Urinary bladder (tissue), 4 donors: Measurements from ENCODE around the gene GFPT2. TPM values are rescaled to one million over a fixed set of nuclear protein-coding genes. Genes with fewer than 3 reads are reported as not detected.

ENCODE experiments used
- DNase-seq: peaks from one replicate; pipeline ENCODE4 v3.0.0-alpha.2; 2015; ENCODE audit errors: extremely low spot score
- H3K27ac ChIP-seq: one replicate; pipeline ENCODE4 v1.5.1; 2013; ENCODE audit warnings: low read depth, mild to moderate bottlenecking, moderate library complexity
- H3K36me3 ChIP-seq: one replicate; pipeline ENCODE4 v1.6.1; 2013; ENCODE audit warnings: mild to moderate bottlenecking, moderate library complexity; ENCODE audit not compliant: insufficient read depth
- H3K4me1 ChIP-seq: one replicate; pipeline ENCODE4 v1.6.1; 2013; ENCODE audit warnings: mild to moderate bottlenecking, moderate library complexity; ENCODE audit not compliant: insufficient read depth
- H3K4me3 ChIP-seq: one replicate; pipeline ENCODE4 v1.5.1; 2013; ENCODE audit warnings: low read depth, low read length
- WGBS: extraction: QIAGEN DNeasy Blood & Tissue Kit; methylation state at CpG from one replicate; pipeline ENCODE4 v1.1.7; 2013; 5-methylcytosine and 5-hydroxymethylcytosine counted together
- polyA plus RNA-seq: library from polyadenylated mRNA; stranded (reverse); fragments of 200-250 nt; gene quantifications from one replicate; pipeline ENCODE4 v1.2.3, GENCODE V29; 2013
- total RNA-seq: library from RNA; depleted of rRNA; stranded (reverse); fragments of >200 nt; gene quantifications from one replicate; pipeline ENCODE4 v1.2.3, GENCODE V29; 2014
- donor health status: healthy with polysubstance abuse.
- donor health status: healthy.

The GFPT2 gene
- total and polyA plus RNA-seq, 2 donors, result 14.9 to 28.0 TPM

DNA sequence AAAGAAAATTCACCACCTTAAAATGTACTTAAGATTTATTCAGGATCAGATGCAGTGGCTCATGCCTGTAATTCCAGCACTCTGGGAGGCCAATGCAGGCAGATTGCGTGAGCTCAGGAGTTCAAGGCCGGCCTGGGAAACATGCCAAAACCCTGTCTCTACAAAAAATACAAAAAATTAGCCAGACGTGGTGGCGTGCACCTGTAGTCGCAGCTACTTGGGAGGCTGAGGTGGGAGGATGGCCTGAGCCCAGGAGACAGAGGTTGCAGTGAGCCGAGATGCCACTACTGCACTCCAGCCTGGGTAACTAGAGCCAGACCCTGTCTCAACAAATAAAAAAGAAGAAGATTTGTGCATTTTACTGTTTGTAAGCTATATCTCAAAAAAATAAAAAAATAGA is 34.7 kb upstream of the GFPT2 start:
- Histone ChIP-seq H3K27ac (no peak overlapping the region), H3K4me3 (no peak overlapping the region), H3K36me3 (no peaks in the 10 kb centered on the region), H3K4me1 (no peaks in the 10 kb centered on the region)
- WGBS, result 97% methylated on average over 6 of the region's 6 CpGs
- DNase-seq, result no peak

DNA sequence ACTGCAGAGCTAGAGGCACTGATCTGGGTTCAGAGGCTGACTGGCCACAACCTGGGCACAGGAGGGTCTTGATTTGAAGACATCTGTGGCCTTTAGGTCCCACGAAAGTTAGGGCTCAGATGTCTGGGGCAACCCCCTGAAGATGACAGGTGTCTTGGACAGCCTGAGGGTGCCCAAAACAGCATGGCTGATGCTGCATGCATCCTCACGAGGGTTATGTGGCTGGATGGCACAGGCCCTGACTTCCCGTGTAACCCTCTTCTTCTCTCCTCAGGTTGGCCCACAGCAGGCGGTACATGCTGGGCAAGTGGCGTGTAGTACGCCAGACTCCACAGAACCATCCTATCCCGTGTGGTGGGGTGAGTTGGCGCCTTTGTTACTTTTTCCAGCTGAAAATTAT is 29.8 kb upstream of the GFPT2 start:
- no peak for DNase-seq
- Histone ChIP-seq H3K4me3 (no peak overlapping the region), H3K36me3 (no peaks in the 10 kb centered on the region), H3K4me1 (no peaks in the 10 kb centered on the region), H3K27ac (no peak overlapping the region)
- WGBS, result 94% methylated on average over 8 of the region's 8 CpGs

DNA sequence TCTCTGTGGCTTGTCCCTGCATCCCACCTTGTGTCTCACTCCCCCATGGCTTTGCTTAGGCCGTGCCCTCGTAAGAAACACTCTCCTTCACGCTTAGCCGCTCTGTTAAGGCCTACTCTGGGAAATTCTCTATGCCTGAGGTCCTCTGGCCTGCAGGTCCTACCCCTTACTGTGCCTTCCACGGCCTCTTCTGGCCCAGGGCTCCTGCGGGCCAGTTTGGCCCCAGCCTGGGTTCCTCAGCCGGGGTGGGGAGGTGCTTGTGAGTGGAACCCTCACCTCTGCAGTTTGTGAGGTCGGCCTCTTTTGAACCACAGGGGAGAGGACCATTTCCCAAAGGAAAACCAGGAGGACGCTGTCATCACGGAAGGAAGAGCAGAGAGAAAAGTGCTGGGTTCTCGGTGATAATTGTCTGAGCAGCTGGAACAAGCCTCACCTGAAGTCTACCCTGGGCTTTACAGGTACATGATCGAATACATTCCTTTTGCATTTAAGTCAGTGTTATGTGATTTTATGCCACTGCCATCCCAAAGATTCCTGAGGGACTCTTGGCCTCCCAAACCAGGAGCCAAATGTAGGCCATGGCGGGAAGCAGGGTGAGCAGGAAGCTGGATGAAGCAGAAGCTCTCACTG is 28.8 kb upstream of the GFPT2 start:
- H3K4me3 ChIP-seq, result no peak overlapping the region
- H3K36me3 ChIP-seq, result no peaks in the 10 kb centered on the region
- no peaks in the 10 kb centered on the region for H3K4me1 ChIP-seq
- no peak for DNase-seq
- no peak overlapping the region for H3K27ac ChIP-seq
- WGBS, result 94% methylated on average over 13 of the region's 13 CpGs

DNA sequence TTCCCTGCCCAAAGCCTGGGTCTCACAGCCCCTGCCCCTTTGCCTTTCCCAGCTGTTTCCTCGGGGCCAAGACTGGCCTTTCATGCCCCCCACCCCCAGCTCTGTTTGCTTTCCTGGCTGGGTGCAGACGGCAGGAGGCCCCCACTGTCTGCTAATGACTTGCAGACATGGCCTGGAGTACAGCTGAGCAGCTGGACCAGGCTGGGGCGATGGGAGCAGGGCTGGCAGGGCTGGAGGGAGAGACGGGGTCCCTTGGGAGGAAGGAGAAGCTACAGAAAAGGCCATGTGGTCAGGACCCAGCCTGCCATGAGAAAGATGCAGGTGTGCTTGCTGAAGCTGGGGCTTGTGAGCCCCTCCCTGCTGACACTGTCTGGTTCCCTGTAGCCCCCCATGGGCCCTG is 28.3 kb upstream of the GFPT2 start:
- no peaks in the 10 kb centered on the region for H3K4me1 ChIP-seq
- H3K27ac ChIP-seq, result no peak overlapping the region
- H3K4me3 ChIP-seq, result no peak overlapping the region
- no peaks in the 10 kb centered on the region for H3K36me3 ChIP-seq
- 62% methylated on average over 4 of the region's 4 CpGs for WGBS
- no peak for DNase-seq

DNA sequence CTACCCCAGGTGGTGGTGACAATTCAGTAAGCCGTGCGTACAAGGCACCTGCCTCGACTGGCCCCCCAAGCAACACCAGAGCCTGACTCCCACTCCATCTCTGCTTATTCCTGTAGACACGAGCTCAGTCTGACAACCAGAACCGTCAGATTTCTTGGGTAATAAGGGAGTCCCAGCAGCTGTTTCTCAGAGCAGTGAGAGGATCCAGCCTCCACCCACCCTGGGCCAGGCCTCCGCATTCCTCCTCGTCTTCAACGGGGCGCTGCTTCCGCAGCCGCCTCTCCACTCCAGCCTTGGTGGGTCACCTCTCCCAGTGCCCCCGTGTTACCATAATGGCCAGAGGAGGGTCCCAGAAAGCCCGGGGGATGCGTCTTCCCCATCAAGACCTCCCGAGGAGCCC is 27.7 kb upstream of the GFPT2 start:
- Histone ChIP-seq H3K4me1 (no peaks in the 10 kb centered on the region), H3K4me3 (no peak overlapping the region), H3K36me3 (no peaks in the 10 kb centered on the region), H3K27ac (no peak overlapping the region)
- 74% methylated on average over 15 of the region's 15 CpGs for WGBS
- no peak for DNase-seq

DNA sequence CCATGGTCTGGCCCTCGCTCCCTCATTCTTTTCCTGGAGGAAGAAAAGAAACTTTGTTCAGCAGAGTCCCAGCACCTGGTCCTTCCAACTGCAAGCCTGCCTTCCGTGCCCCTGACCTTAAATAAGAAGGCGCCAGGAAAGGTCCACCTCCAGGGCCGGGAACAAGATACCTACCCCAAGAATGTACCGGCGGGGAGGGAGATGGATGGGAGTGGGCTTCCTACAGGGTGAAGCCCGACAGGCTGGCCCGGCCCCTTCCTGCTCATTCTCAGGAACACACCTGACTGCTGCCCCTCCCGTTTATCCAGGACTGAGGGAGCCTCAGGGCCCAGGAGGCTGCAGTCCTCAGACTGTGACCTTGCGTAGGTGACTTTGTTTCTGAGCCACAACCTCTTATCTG is 27.3 kb upstream of the GFPT2 start:
- no peak for DNase-seq
- no peaks in the 10 kb centered on the region for H3K36me3 ChIP-seq
- H3K27ac ChIP-seq, result no peak overlapping the region
- no peaks in the 10 kb centered on the region for H3K4me1 ChIP-seq
- H3K4me3 ChIP-seq, result no peak overlapping the region
- 83% methylated on average over 10 of the region's 10 CpGs for WGBS

DNA sequence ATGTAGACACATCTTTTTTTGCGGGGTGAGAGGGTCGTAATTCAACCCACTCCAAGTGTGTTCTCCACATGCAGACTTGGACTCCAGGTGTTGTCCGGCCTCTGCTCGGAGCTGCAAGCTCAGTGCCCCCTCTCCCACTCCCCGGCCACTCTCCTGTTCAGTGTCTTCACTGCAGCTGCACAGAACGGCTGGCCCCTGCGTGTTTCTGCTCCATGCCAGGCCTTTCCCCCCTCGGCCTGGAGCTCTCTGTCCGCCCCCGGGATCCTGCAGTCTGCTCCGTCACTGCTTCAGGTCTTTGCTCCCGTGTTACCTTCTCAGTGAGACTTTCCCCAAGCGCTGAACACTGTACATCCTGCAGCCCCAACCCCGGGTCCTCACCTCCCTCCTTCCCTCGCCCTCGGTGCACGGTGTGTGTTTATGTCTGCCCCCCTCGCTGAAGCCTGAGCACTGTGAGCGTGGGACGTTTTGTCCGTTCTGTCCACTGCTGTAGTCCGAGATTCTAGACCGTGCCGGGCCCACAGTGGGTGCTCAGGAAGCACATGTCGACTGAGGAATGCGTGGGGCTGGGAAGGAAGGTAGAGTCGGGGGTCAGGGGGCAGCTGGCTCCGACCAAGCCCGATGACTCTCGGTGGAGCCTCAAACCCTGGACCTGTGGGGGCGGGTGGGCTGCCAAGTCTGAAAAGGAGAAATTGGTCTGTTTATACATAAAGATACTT is 26.4 kb upstream of the GFPT2 start:
- DNase-seq, result no peak
- Histone ChIP-seq H3K27ac (no peak overlapping the region), H3K36me3 (no peaks in the 10 kb centered on the region), H3K4me1 (no peaks in the 10 kb centered on the region), H3K4me3 (no peak overlapping the region)
- WGBS, result 81% methylated on average over 31 of the region's 31 CpGs

DNA sequence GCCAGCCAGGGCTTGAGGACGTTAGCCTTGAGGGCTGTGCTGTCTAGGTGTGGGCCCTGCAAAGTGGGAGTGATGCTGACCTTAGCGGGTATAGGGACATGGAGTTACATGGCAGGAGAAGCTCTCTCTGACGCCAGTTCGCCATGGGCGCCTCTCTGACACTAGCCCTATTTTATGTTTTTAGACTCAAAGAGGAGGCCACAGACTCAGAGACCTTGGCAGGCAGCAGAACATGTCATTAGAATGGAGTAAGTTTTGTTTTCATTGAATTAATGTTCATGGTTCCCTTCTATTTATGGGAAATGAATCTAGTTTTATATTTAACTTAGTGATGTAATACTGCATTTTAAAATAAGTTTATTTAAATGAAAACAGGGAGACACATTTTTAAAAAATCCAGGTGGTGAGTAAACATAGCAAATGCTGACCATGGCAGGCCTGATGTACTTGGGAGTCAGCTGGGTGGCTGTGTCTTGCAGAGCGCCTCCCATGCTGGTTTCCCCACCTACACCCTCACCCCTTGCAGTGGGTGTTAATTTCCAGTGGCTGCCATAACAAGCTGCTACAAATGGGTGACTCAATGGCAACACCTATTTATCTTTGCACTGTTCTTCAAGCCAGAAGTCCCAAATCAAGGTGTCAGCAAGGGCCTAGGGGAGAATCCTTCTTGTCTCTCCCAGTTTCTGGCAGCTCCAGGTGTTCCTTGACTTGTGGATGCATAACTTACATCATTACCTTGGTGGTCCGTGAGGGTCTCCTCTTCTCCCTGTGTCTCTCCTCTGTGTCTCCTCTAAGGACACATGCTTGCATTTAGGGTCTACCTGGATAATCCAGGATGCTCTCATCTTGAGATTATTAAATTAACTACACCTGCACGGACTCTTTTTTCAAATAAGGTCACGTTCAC is 25.6 kb upstream of the GFPT2 start:
- 90% methylated on average over 9 of the region's 9 CpGs for WGBS
- H3K36me3 ChIP-seq, result no peaks in the 10 kb centered on the region
- no peak overlapping the region for H3K4me3 ChIP-seq
- no peaks in the 10 kb centered on the region for H3K4me1 ChIP-seq
- no peak for DNase-seq
- no peak overlapping the region for H3K27ac ChIP-seq

DNA sequence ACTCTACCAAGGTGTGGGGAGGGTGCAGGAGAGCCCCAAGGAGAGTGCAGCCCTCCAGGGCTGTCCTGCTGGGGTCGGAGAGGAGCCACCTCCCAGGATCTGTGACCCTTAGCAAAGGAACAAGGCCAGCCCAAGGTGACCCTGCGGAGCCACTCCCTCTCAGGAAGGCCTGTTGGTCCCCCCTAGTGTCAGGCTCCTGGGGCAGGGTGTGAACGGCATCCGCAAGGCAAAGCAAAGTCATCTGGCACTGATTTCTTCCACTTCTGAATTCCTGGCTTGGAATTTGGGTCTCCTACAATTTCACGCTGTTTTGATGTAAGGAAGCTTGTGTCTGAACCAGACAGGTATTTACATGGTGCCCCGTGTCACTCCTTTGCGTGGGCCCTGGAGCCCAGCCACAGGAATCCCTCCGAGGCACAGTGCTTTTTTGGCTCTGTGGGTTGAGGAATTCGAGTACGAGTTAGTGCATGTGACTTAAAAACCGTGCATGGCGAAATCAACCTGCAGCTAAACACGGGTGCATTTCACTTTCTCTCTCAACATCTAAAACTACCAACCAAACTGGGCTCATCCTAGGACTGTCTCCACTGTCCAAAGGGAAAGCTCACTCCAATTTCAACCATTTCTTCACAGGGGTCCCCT is 24.5 kb upstream of the GFPT2 start:
- WGBS, result 79% methylated on average over 13 of the region's 13 CpGs
- no peak overlapping the region for H3K27ac ChIP-seq
- H3K36me3 ChIP-seq, result no peaks in the 10 kb centered on the region
- DNase-seq, result no peak
- H3K4me1 ChIP-seq, result no peaks in the 10 kb centered on the region
- H3K4me3 ChIP-seq, result no peak overlapping the region

DNA sequence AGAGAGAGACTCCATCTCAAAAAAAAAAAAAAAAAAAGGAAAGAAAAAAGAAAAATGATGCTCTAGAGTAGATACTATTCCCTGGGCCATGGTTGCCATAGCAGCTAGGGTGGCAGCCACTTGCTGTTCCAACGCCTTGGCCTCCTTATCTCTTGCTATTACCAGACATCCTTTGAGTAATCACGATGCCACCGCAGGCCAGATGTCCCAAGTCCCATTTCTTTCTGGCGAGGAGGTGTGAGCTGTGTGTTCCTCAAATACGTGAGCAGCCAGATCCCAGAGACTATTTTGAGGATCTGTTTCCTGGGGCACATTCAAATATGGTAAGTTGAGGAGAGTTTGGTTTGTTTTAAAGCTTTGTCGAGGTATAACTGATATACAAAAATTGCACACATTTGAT is 23.4 kb upstream of the GFPT2 start:
- Histone ChIP-seq H3K36me3 (no peaks in the 10 kb centered on the region), H3K4me1 (no peaks in the 10 kb centered on the region), H3K4me3 (no peak overlapping the region), H3K27ac (no peak overlapping the region)
- DNase-seq, result no peak
- WGBS, result 69% methylated on average over 6 of the region's 6 CpGs

DNA sequence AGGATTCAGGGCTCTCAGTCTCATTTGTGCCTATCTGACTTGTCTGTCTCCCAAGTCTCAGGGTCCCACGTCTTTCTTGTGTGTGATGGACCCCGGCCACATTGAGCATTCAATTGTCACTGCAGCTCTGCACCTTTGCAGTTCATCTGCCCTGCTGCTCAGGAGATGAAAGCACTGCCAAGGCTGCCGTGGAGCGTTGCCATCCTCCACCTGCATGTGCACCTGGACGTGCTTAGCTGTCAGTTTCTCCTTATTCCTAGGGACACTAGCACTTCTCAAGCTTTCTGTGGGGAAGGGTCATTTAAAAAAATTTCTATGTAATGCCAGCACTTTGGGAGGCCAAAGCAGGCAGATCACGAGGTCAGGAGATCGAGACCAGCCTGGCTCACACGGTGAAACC is 22.8 kb upstream of the GFPT2 start:
- Histone ChIP-seq H3K4me1 (no peaks in the 10 kb centered on the region), H3K4me3 (no peak overlapping the region), H3K36me3 (no peaks in the 10 kb centered on the region), H3K27ac (no peak overlapping the region)
- DNase-seq, result no peak
- 90% methylated on average over 8 of the region's 8 CpGs for WGBS

DNA sequence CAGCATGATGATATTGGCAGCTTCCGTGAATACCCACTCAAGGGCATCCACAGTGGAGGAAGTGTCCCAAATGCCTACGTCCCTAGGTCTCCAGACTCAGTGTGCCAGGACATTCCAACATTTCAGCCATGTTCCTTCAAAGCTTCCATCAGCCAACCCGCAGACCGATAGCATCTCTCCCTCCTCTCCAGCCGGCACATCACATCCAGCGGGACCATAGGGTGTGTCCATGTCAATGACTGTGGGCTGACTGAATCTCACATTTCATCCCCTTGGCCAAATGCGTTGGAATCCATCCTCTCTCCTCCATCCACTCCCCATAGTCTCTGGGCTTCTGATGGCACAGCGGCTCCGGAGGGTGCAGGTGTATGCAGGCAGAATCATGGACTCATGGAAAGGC is 22.2 kb upstream of the GFPT2 start:
- Histone ChIP-seq H3K36me3 (no peaks in the 10 kb centered on the region), H3K4me1 (no peaks in the 10 kb centered on the region), H3K27ac (no peak overlapping the region), H3K4me3 (no peak overlapping the region)
- DNase-seq, result no peak
- 88% methylated on average over 9 of the region's 9 CpGs for WGBS

DNA sequence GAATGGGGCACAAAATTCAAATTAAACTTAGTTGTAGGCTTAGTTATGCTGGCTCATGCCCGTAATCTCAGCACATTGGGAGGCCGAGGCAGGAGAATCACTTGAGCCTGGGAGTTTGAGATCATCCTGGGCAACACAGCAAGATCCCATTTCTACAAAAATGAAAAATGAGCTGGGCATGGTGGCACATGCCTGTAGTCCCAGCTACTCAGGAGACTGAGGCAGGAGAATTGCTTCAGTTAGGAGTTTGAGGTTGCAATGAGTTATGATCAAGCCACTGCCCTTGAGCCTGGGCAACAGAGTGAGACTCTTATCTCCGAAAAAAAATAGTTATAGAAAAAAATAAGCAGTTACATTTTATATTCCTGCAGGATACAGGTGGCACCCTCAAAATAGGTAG is 20.7 kb upstream of the GFPT2 start:
- Histone ChIP-seq H3K4me1 (no peaks in the 10 kb centered on the region), H3K27ac (no peak overlapping the region), H3K4me3 (no peak overlapping the region), H3K36me3 (no peaks in the 10 kb centered on the region)
- DNase-seq, result no peak
- WGBS, result 97% methylated on average over 3 of the region's 3 CpGs
